Peyer's patch (tissue), 4 donors: ENCODE data around the gene ZNF326.

ENCODE experiments used
- CTCF ChIP-seq, 6 experiments: fragments of 450-650 bp in 4 of 6; fragments of 200-600 bp in 2 of 6; sonication (generic) in 1 of 6; IDR thresholded peaks; one replicate each; pipeline ENCODE4 v1.5.1; 2017 to 2019; ENCODE audit warnings: antibody characterized with exemption in 6 of 6, mild to moderate bottlenecking in 3 of 6, moderate library complexity in 1 of 6
- POLR2A ChIP-seq, 2 donors: fragments of 450-650 bp; IDR thresholded peaks; one replicate each; pipeline ENCODE4 v1.5.1; 2017; ENCODE audit warnings: antibody characterized with exemption in 2 of 2, mild to moderate bottlenecking in 2 of 2, moderate library complexity in 2 of 2

GRCh38 chr1:89953929-89954328 is 41.0 kb upstream of the ZNF326 start:
- TF ChIP-seq CTCF (IDR thresholded peaks at IDR 0.05), result no peak
- no peak for TF ChIP-seq POLR2A (IDR thresholded peaks at IDR 0.05)
